ENCODE results near the gene GABARAP.

DNA sequence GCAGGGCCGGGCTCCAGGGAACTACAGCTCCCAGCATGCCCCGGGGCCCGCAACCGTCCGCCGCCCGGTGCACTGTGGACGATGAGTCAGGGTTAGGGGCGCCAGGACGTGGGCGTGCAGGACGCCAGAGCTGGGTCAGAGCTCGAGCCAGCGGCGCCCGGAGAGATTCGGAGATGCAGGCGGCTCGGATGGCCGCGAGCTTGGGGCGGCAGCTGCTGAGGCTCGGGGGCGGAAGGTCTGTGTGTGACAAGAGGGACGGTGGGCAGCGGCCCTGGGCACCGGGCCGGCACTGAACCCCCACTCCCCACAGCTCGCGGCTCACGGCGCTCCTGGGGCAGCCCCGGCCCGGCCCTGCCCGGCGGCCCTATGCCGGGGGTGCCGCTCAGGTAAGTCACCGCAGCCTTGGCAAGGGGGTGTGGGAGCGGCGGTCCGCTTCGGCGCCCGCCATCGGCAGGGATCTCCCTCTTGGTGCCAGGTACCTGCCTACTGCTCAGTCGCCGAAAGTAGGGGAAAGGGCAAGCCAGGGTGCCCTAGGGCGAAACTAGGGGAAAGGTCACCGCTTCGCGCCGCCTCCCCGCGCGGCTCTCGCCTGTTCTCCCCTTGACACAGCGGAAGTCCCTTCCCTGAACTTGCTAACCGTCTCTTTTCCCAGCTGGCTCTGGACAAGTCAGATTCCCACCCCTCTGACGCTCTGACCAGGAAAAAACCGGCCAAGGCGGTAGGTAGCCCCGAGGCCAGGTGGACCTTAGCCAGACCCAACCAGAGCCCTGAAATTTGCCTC, 22.2 kb downstream of the GABARAP start, which contains the start of the genes ACADVL and DLG4:
- no peak for TF ChIP-seq ZNF263 (CRISPR knock-in tag; IDR thresholded peaks at IDR 0.05; ENCODE audit: low read depth)
- TF ChIP-seq, protein P1, sequence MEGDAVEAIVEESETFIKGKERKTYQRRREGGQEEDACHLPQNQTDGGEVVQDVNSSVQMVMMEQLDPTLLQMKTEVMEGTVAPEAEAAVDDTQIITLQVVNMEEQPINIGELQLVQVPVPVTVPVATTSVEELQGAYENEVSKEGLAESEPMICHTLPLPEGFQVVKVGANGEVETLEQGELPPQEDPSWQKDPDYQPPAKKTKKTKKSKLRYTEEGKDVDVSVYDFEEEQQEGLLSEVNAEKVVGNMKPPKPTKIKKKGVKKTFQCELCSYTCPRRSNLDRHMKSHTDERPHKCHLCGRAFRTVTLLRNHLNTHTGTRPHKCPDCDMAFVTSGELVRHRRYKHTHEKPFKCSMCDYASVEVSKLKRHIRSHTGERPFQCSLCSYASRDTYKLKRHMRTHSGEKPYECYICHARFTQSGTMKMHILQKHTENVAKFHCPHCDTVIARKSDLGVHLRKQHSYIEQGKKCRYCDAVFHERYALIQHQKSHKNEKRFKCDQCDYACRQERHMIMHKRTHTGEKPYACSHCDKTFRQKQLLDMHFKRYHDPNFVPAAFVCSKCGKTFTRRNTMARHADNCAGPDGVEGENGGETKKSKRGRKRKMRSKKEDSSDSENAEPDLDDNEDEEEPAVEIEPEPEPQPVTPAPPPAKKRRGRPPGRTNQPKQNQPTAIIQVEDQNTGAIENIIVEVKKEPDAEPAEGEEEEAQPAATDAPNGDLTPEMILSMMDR (IDR thresholded peaks at IDR 0.05), result no peak

Measured in WTC11 (cell line).